ENCODE data around the gene AHNAK.

The AHNAK gene

GRCh38 chr11:62413060-62413696 is 133.4 kb downstream of the AHNAK start:
- Histone ChIP-seq H3K9me3 (ENCODE audit: control insufficient read depth, low read length) (no peaks in the 10 kb centered on the region), H3K4me3 (ENCODE audit: extremely low read depth, insufficient read depth, low read length, poor library complexity, severe bottlenecking) (no peak overlapping the region), H3K36me3 (ENCODE audit: control insufficient read depth, insufficient read depth, low read length) (no peaks in the 10 kb centered on the region), H3K27ac (ENCODE audit: low read depth, low read length, severe bottlenecking) (no peak overlapping the region), H3K4me1 (ENCODE audit: control insufficient read depth, insufficient read depth, low read length, poor library complexity, severe bottlenecking) (no peaks in the 10 kb centered on the region)
- 93 to 100% methylated on average over 4 to 8 of the region's 8 CpGs for WGBS, 2 experiments (ENCODE audit: insufficient coverage in 2 of 2)

- H3K36me3 ChIP-seq (ENCODE audit: control insufficient read depth, insufficient read depth, low read length): no peaks in the 10 kb centered on the region
- H3K4me1 ChIP-seq (ENCODE audit: control insufficient read depth, insufficient read depth, low read length, poor library complexity, severe bottlenecking): no peaks in the 10 kb centered on the region
- H3K9me3 ChIP-seq (ENCODE audit: control insufficient read depth, low read length): no peaks in the 10 kb centered on the region
- 94 to 96% methylated on average over 3 to 4 of the region's 5 CpGs for WGBS, 2 experiments (ENCODE audit: insufficient coverage in 2 of 2)
- H3K27ac ChIP-seq (ENCODE audit: low read depth, low read length, severe bottlenecking): no peak overlapping the region
- no peak overlapping the region for H3K4me3 ChIP-seq (ENCODE audit: extremely low read depth, insufficient read depth, low read length, poor library complexity, severe bottlenecking)
These were observed 135.1 kb downstream of the AHNAK start for GRCh38 chr11:62411524-62411923.

- 63 to 81% methylated on average over 6 to 7 of the region's 8 CpGs for WGBS, 2 experiments (ENCODE audit: insufficient coverage in 2 of 2)
- no peaks in the 10 kb centered on the region for H3K9me3 ChIP-seq (ENCODE audit: control insufficient read depth, low read length)
- no peak overlapping the region for H3K27ac ChIP-seq (ENCODE audit: low read depth, low read length, severe bottlenecking)
- H3K36me3 ChIP-seq (ENCODE audit: control insufficient read depth, insufficient read depth, low read length): no peaks in the 10 kb centered on the region
- H3K4me1 ChIP-seq (ENCODE audit: control insufficient read depth, insufficient read depth, low read length, poor library complexity, severe bottlenecking): no peaks in the 10 kb centered on the region
- H3K4me3 ChIP-seq (ENCODE audit: extremely low read depth, insufficient read depth, low read length, poor library complexity, severe bottlenecking): no peak overlapping the region
These were observed 135.6 kb downstream of the AHNAK start for GRCh38 chr11:62410972-62411371.

GRCh38 chr11:62409831-62410230 is 136.8 kb downstream of the AHNAK start:
- Histone ChIP-seq H3K36me3 (ENCODE audit: control insufficient read depth, insufficient read depth, low read length) (no peaks in the 10 kb centered on the region), H3K4me3 (ENCODE audit: extremely low read depth, insufficient read depth, low read length, poor library complexity, severe bottlenecking) (no peak overlapping the region), H3K4me1 (ENCODE audit: control insufficient read depth, insufficient read depth, low read length, poor library complexity, severe bottlenecking) (no peaks in the 10 kb centered on the region), H3K9me3 (ENCODE audit: control insufficient read depth, low read length) (no peaks in the 10 kb centered on the region), H3K27ac (ENCODE audit: low read depth, low read length, severe bottlenecking) (no peak overlapping the region)
- 92 to 98% methylated on average over 8 of the region's 8 CpGs for WGBS, 2 experiments (ENCODE audit: insufficient coverage in 2 of 2)

- Histone ChIP-seq H3K4me1 (ENCODE audit: control insufficient read depth, insufficient read depth, low read length, poor library complexity, severe bottlenecking) (peaks cover 2% of the 10 kb centered on the region), H3K9me3 (ENCODE audit: control insufficient read depth, low read length) (no peaks in the 10 kb centered on the region), H3K4me3 (ENCODE audit: extremely low read depth, insufficient read depth, low read length, poor library complexity, severe bottlenecking) (no peak overlapping the region), H3K36me3 (ENCODE audit: control insufficient read depth, insufficient read depth, low read length) (no peaks in the 10 kb centered on the region), H3K27ac (ENCODE audit: low read depth, low read length, severe bottlenecking) (no peak overlapping the region)
- WGBS, 2 experiments (ENCODE audit: insufficient coverage in 2 of 2): 76 to 90% methylated on average over 3 of the region's 4 CpGs
These were observed 140.6 kb downstream of the AHNAK start for GRCh38 chr11:62406034-62406433.

- H3K27ac ChIP-seq (ENCODE audit: low read depth, low read length, severe bottlenecking): no peak overlapping the region
- H3K4me1 ChIP-seq (ENCODE audit: control insufficient read depth, insufficient read depth, low read length, poor library complexity, severe bottlenecking): peaks cover 14% of the 10 kb centered on the region
- H3K9me3 ChIP-seq (ENCODE audit: control insufficient read depth, low read length): no peaks in the 10 kb centered on the region
- no peaks in the 10 kb centered on the region for H3K36me3 ChIP-seq (ENCODE audit: control insufficient read depth, insufficient read depth, low read length)
- H3K4me3 ChIP-seq (ENCODE audit: extremely low read depth, insufficient read depth, low read length, poor library complexity, severe bottlenecking): no peak overlapping the region
- WGBS, 2 experiments (ENCODE audit: insufficient coverage in 2 of 2): 81 to 93% methylated on average over 5 of the region's 5 CpGs
These were observed 141.7 kb downstream of the AHNAK start for GRCh38 chr11:62404901-62405300.

GRCh38 chr11:62404435-62404834 is 142.2 kb downstream of the AHNAK start:
- 92 to 94% methylated on average over 5 to 6 of the region's 6 CpGs for WGBS, 2 experiments (ENCODE audit: insufficient coverage in 2 of 2)
- no peak overlapping the region for H3K27ac ChIP-seq (ENCODE audit: low read depth, low read length, severe bottlenecking)
- H3K4me3 ChIP-seq (ENCODE audit: extremely low read depth, insufficient read depth, low read length, poor library complexity, severe bottlenecking): no peak overlapping the region
- no peaks in the 10 kb centered on the region for H3K9me3 ChIP-seq (ENCODE audit: control insufficient read depth, low read length)
- H3K36me3 ChIP-seq (ENCODE audit: control insufficient read depth, insufficient read depth, low read length): no peaks in the 10 kb centered on the region
- peaks cover 18% of the 10 kb centered on the region for H3K4me1 ChIP-seq (ENCODE audit: control insufficient read depth, insufficient read depth, low read length, poor library complexity, severe bottlenecking)

- H3K4me1 ChIP-seq (ENCODE audit: control insufficient read depth, insufficient read depth, low read length, poor library complexity, severe bottlenecking): peaks cover 31% of the 10 kb centered on the region
- no peak overlapping the region for H3K27ac ChIP-seq (ENCODE audit: low read depth, low read length, severe bottlenecking)
These were observed 143.5 kb downstream of the AHNAK start for GRCh38 chr11:62402960-62403730.

GRCh38 chr11:62402226-62402959 is 144.2 kb downstream of the AHNAK start:
- no peaks in the 10 kb centered on the region for H3K36me3 ChIP-seq (ENCODE audit: control insufficient read depth, insufficient read depth, low read length)
- no peak overlapping the region for H3K27ac ChIP-seq (ENCODE audit: low read depth, low read length, severe bottlenecking)
- 88 to 89% methylated on average over 9 to 11 of the region's 15 CpGs for WGBS, 2 experiments (ENCODE audit: insufficient coverage in 2 of 2)
- H3K4me1 ChIP-seq (ENCODE audit: control insufficient read depth, insufficient read depth, low read length, poor library complexity, severe bottlenecking): peaks cover 37% of the 10 kb centered on the region
- no peaks in the 10 kb centered on the region for H3K9me3 ChIP-seq (ENCODE audit: control insufficient read depth, low read length)
- no peak overlapping the region for H3K4me3 ChIP-seq (ENCODE audit: extremely low read depth, insufficient read depth, low read length, poor library complexity, severe bottlenecking)

More at GRCh38 chr11:62402960-62403730, 143.5 kb downstream of the AHNAK start:
- Histone ChIP-seq H3K4me3 (ENCODE audit: extremely low read depth, insufficient read depth, low read length, poor library complexity, severe bottlenecking) (no peak overlapping the region), H3K36me3 (ENCODE audit: control insufficient read depth, insufficient read depth, low read length) (no peaks in the 10 kb centered on the region), H3K9me3 (ENCODE audit: control insufficient read depth, low read length) (no peaks in the 10 kb centered on the region)
- 89 to 99% methylated on average over 7 of the region's 12 CpGs for WGBS, 2 experiments (ENCODE audit: insufficient coverage in 2 of 2)

- WGBS, 2 experiments (ENCODE audit: insufficient coverage in 2 of 2): 90 to 96% methylated on average over 7 of the region's 7 CpGs
- Histone ChIP-seq H3K4me1 (ENCODE audit: control insufficient read depth, insufficient read depth, low read length, poor library complexity, severe bottlenecking) (peaks cover 37% of the 10 kb centered on the region), H3K36me3 (ENCODE audit: control insufficient read depth, insufficient read depth, low read length) (no peaks in the 10 kb centered on the region)
These were observed 144.8 kb downstream of the AHNAK start for GRCh38 chr11:62401811-62402210.

More at GRCh38 chr11:62401811-62402210, 144.8 kb downstream of the AHNAK start:
- H3K4me3 ChIP-seq (ENCODE audit: extremely low read depth, insufficient read depth, low read length, poor library complexity, severe bottlenecking): no peak overlapping the region
- no peak overlapping the region for H3K27ac ChIP-seq (ENCODE audit: low read depth, low read length, severe bottlenecking)
- no peaks in the 10 kb centered on the region for H3K9me3 ChIP-seq (ENCODE audit: control insufficient read depth, low read length)
